GOT3 (cell line): Measurements from ENCODE around the gene SETDB2.

Experiments used
- DNase-seq: peaks from one replicate; lab custom pipeline; 2025; ENCODE audit warnings: mixed read lengths; lab: John Stamatoyannopoulos, UW

SETDB2 gene

GRCh38 chr13:49530457-49530856, 86.4 kb downstream of the SETDB2 start:
- DNase-seq = no peak

- no peak for DNase-seq
These were observed 88.5 kb downstream of the SETDB2 start for GRCh38 chr13:49532593-49532992.

GRCh38 chr13:49533011-49533410, 88.9 kb downstream of the SETDB2 start:
- no peak for DNase-seq

DNA sequence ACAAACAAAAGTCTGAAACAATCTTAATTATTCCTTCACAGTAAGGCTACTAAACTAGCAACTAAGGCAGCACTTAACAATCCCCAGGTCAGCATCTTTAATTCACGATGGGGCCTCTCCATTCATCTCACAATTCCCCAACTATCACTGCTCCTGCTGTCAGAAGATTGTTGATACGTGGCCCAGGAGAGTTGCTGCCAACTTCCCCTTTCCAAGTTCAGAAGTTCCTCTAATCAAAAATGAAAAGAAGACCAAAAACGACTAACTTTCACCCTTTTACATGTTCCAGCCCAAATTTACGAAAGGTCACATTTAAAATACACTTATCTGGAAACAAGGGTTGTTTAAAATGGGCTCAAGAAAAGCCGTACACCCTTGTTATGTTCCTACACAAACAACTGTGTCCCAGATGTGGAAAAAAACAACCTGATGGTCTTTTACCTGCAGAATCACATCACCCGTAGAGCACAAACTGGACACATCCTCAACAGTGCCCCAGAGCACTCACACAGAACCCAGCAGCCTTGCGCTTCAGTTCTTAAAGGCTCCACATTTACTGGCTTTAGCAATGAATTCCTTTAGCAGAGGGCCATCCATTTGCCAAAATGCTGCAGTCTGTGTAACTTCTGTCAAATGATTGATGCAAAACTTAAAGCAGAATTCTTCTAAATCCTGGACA, 89.7 kb downstream of the SETDB2 start:
- no peak for DNase-seq

DNA sequence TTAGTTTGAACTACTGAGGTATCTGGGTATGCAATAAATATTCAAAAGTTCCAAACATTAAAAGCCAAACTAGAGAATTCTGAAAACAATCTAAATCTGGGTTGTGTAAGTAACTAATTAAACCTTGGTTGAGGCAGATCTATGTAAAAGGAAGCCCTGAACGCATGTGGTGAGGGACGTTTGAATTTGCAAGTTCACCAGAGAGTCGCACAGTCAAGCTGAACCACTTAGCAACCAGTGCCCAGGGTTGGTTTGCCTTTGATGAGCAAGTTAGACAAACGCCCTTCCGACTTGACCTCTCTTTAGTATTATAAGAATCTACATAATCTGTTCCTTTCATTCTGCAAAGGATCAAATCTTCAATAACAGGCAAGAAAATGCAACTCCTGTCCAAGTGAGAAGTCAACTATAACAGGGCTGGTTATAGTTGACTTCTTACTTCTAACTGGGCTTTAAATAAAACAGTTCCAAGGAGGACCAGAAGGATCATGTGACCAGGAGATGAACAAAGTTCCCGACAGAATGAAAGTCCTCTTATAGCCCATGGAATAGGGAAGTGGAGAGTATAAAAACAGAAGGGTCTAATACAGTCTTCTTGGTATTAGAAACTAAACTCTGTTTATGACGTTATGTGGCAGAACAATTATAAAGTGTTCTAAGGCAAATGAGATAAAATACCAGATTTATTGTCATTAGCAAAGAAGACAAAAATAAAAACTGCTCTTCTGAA, 92.2 kb downstream of the SETDB2 start:
- DNase-seq = no peak

- DNase-seq = no peak
These were observed 94.3 kb downstream of the SETDB2 start for GRCh38 chr13:49538404-49538803.

DNA sequence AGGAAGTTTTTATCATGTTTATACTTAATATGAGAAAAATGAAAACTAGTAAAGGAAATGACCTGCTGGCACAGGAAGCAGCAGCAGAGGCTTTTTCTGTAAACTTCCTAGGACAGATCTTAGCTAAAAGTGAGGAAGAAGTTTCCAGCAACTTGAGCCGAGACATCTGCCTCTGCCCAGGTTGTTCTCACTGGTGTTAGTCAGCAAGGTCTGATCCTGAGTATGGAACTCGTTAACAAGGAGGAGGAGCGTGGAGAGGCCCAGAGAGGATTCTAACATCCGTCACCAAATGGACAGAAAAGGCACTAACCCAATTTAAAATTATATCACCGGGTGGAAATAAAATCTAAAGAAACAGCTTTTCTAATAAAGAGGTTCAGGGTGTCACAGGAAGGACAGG, 95.2 kb downstream of the SETDB2 start:
- DNase-seq = no peak

DNA sequence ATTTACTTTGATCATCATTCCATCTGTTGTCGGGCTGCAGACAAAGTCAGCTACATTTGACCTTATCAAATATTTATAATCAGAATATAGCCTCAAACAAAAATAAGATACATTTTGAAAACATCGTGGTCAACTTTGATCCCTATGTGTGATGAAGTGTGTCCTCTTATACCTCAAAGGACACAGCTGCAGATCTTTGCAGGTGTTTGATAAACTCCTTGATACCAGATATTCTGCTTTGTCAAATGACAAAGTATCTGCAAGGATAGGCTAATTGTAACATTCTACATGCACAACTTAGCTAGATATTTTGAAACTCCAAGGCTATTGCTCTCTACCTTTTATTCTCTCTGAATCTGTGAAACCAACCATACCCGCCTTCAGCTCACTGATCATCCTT, 95.7 kb downstream of the SETDB2 start:
- no peak for DNase-seq

GRCh38 chr13:49540552-49540951, 96.5 kb downstream of the SETDB2 start:
- DNase-seq = no peak

DNA sequence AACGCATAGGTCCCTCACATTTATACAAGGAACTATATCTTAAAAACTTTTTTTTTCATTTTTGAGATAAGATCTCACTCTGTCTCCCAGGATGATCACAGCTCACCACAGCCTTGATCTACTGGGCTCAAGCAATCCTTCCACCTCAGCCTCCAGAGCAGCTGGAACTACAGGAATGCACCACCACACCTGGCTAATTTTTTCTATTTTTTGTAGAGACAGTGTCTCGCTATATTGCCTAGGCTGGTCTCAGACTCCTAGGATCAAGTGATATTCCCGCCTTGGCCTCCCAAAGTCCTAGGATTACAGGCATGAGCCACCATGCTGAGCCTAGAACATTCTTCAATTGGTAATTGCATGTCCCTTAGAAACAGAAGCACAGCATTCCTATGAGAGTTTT, 99.6 kb downstream of the SETDB2 start:
- DNase-seq = no peak
